ENCODE measurements around the gene RNU1-3.
"Not testable (repeated sequence)": the region's sequence is repeated elsewhere in the genome, so short reads cannot be mapped to it uniquely, and the experiment has no call there.

The RNU1-3 gene

GRCh38 chr1:16636551-16637195 is 30.1 kb downstream of the RNU1-3 start:
- not testable (repeated sequence) for DNase-seq

DNA sequence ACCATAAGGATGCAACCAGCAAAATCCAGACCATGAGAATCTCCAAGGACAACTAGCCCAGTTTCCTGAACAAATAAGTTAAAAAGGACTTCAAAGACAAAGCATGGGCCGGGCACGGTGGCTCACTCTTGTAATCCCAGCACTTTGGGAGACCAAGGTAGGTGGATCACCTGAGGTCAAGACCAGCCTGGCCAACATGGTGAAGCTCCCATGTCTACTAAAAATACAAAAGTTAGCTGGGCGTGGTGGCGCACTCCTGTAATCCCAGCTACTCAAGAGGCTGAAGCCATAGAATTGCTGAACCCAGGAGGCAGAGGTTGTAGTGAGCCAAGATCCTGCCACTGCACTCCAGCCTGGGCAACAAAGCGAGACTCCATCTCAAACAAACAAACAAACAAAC is 30.8 kb downstream of the RNU1-3 start:
- DNase-seq, result not testable (repeated sequence)

DNA sequence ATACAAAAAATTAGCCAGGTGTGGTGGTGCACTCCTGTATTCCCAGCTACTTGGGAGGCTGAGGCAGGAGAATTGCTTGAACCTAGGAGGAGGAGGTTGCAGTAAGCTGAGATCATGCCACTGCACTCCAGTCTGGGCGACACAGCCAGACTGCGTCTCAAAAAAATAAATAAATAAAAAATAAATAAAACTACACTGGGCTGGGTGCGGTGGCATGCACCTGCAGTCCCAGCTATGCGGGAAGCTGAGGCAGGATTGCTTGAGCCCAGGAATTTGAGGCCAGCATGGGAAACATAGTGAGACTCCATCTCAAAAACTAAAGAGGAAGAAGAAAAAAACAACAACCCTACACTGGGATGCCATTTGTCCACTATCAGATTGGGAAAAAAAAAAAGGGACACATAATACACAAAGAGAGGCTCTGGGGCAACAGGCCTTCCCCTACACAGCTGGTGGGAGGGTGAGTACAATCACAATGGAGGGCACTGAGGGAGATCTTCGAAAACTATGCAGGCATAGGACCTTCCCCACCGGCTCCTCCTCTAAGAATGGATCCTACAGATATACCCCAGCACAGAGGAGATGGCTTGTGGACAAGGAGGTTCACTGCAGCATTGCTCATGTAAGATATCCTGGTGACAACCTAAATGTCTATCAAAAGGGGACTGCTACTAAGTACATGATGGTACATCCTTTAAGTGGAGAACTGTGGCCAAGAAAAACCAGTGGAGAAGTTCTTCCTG is 33.0 kb downstream of the RNU1-3 start:
- not testable (repeated sequence) for DNase-seq

- not testable (repeated sequence) for DNase-seq
Observed at GRCh38 chr1:16632044-16632850, 34.5 kb downstream of the RNU1-3 start.

GRCh38 chr1:16631248-16632043 is 35.3 kb downstream of the RNU1-3 start:
- no peak for DNase-seq

DNA sequence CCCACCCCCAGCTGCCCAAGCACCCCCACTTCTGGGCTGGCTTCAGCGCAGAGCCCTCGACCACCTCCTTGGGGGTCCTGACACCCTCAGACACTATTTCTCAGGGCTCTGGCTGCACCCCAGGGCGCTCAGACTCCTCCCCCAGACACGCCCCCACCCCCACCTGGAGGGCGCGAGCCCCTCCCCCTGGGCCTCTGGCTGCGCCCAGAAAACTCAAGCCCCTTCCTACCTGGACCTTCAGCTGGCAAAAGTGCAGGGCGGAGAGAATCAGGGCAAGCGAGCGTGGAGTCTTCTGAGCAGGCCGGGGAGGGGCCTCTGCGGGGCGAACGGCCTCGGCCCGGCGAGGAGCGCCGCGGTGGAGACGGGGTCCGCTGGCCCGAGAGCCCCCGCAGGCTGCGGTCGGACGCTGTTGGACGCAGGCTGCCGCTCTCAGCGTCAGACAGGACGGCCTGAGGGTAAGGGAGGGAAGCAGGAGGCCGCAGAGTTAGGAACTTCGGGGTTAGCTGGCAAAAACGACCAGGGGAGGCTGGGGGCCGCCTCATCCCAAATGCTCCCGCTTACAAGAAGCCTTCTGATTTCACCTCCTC is 36.0 kb downstream of the RNU1-3 start:
- no peak for DNase-seq

- DNase-seq, result not testable (repeated sequence)
Observed at GRCh38 chr1:16629916-16630530, 36.7 kb downstream of the RNU1-3 start.

DNA sequence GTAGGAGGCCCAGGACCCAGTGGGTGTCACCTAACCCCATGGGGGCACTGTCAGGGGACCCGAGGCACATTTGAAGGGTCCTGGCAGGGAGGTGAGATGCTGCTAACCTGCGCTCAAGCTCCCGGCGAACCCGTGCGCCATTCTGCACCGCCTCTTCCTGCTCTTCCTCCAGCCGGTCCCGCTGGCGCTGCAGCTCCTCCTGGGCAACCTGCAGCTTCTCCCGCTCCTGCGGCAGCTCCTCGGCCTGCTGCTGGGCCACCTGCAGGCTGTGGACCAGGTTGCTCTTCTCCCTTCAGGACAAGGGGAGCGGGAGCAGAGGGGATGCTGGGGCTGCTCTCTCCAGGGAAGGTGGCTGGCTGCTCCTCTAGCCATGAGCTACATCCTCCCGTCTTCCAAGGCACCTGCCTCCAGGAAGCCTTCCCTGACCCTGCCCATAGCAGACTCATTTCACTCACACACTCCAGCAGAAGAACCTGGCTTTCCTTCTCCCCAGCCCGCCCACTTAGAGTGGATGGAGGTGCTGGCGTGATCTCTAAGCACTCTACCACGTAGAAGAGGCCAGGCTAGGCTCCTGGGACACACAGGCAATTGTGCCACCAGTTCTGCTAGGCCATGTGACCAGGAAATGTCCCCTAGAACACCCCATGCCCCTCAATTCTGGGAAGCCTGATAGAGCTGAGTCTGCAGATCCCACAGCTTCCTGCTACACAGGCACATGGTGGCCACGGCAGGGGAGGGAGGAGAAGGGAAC is 38.2 kb downstream of the RNU1-3 start:
- DNase-seq, result no peak

GRCh38 chr1:16626409-16626983 is 40.3 kb downstream of the RNU1-3 start:
- not testable (repeated sequence) for DNase-seq

GRCh38 chr1:16625497-16626408 is 41.0 kb downstream of the RNU1-3 start:
- no peak for DNase-seq

DNA sequence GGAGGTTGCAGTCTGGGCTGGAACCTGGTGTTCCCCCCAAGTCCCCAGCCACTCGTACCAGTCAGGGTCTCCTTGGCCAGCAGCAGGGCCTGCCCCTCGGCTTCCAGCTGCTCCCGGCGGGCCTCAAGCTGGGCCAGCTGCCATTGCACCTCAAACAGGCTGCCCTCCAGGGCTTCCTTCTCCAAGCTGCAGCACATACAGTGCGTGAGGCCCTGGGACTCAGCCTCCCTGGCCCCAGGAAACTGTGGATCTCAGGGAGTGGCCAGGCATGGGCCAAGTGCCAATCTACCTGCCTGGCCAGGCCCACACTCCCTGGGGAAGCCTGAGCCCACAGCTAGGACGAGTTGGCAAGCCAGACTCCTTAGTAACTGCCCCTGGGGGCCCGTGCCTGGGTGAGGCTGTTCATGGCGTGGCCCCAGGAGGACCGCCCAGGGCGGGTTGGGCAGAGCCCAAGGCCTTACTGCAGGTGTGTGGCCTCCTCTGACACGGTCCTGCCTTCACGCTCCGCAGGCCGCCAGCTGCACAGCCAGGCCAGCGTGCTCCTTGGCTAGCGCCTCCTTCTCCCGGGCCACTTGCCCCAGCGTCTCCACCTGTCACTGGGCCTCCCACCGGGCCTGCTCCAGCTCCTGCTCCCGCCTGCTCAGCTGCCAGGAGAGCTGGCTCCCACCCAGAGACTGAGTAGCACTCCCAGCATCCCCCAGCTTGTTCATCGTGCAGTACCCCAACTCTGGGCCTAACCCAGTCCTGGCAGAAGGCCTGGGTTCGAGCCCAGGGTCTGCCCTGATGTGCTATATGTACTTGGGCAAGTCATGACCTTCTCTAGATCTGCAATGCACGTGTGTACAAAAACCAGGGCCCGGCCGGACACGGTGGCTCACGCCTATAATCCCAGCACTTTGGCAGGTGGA is 42.7 kb downstream of the RNU1-3 start:
- not testable (repeated sequence) for DNase-seq

DNA sequence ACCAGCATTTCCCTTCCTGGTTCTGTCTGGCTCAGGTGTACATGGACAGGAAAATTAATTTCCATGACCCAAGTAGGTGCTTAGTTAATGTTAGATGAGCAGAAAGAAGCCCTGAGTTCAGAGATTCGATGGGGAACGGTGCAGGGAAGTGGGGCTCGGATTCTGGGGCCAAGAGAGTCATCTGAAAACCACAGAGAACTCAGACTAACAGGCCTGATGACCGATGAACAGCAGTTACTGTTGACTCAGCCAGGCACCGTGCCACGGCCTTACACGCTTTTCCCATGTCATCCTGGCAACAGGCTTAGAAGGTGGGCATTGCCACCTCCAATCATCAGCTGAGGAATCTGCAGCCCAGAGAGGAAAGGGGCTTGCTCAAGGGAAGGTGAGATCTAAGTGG is 43.4 kb downstream of the RNU1-3 start:
- DNase-seq, result not testable (repeated sequence)

DNA sequence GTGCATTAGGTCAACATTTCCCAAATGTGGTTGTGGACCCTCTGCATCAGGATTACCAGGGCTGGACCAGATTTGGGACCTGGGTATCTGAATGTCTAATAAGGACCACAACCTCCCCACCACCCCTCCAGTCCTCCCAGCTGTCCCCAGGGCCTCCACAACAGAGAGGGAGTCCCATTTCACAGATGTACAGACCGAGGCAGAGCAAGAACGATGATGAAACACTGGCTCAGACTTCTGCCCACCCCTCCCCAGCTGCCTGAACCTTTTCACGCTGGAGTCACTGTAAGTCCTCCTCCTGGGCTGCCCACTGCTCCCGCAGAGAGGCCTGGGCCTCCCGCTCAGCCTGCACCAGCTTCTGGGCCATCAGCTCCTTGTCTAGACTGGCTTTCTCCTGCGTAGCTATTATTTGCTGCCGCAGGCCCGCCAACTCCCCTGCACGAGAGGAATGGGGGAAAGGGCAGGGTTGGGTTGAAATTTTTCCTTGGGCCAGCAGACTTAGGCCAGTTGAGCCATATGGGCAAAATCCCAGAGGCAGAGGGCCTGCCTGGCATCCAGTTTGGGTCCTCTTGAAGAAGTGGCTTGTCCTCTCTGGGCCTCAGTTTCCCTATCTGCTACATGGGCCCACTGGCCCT is 45.0 kb downstream of the RNU1-3 start:
- not testable (repeated sequence) for DNase-seq

DNA sequence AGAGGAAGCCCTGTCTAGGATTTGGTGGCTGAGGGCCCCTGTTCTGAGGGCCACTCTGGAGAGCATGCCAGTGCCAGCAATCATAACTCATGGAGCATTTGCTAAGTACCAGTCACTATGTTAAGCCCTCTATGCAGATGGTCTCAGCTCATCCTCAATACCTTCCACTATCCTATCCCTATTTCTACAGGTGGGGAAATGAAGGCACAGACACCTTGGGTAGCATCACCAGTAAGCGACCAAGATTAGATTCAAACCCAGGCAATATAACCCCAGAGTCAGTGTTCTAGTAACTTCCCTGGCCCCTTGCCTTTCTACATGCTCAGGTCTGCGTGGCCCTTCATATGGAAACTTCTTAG is 45.5 kb downstream of the RNU1-3 start:
- DNase-seq, result no peak

DNA sequence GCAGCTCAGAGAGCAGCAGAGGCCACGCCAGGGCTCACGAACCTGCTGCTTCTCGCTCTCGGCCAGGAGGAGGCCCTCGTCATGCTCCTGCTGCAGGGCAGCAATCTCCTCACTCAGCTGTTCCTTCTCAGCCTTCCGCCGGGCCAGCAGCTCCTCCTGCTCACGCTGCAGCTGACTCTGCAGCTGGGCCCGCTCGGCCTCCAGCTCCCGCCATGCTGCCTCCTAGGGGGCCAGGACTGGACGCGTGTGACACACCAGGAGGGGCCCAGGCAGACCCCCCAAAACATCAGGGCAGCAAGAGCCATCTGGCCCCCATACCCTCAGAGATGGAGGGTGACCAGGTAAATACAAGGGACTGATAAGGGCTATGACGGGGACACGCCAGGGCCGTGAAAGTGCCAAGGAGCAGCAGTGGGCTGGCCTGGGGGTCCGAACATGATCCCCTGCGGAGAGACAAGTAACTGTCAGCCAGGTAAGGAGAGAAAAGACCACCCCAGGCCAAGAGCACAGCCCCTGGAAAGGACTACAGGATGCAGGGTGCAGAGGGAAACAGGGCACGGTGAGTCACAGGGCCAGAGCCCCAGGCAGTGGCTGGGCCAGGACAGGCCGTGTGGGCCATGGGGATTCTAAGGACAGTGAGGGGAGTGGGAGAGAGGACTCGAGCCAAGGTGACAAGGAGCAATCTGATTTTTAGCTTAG is 46.8 kb downstream of the RNU1-3 start:
- not testable (repeated sequence) for DNase-seq

GRCh38 chr1:16618719-16619118 is 48.0 kb downstream of the RNU1-3 start:
- DNase-seq, result no peak

Measured in activated CD4-positive, CD25-positive, alpha-beta regulatory T cell (primary cell).